ENCODE results near the gene APOA4.

Gene APOA4

DNA sequence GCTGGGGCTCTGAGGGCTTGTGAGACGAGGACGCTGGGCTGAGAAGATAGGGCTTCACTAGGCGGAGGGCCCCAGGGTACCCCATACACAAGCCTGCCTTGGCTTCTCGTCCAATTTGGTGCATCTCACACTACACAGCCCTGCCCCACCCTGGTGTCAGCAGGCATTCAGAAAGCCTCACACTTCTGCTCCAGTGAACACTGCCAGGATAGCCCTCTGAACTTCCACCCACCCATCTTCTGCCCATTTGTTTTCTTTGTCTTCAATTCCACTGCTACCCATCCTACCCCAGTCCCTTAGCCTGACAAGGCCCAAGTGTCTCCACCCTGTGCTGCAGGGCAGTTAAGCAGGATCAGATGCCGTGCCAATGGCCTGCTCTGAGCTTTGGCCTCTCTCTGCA lies 48.4 kb downstream of the APOA4 start:
- ATAC-seq = no peak

- ATAC-seq = peak in 1 of 2 donors; percentile 39
Measured at GRCh38 chr11:116773203-116774097, 49.7 kb downstream of the APOA4 start.

- peak; percentile 90 to 91 for ATAC-seq
Measured at GRCh38 chr11:116772443-116773202, 50.5 kb downstream of the APOA4 start, which contains the start of gene BUD13. BUD13 (minus strand) TSS chr11:116772987; CDS start chr11:116772964, 23 bp downstream.

DNA sequence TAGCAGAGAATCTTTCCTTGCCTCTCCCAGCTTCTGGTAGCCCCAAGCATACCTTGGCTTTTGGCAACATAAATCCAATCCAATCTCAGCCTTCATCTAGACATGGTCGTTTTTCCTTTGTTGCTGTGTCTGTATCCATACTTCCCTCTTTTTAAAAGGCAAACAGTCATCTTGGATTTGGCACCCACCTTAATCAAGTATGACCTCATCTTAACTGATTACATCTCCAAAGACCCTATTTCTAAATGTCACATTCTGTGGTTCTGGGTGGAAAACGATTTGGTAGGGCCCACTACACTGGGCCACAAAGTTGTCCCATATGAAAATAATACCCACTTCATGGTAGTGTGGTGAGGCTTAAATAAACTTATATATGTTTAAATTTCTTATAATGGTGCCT lies 51.2 kb downstream of the APOA4 start:
- no peak for ATAC-seq

All from activated CD4-positive, CD25-positive, alpha-beta regulatory T cell treated with anti-CD3 and anti-CD28 coated beads, Interleukin-2, amount 50 U/mL, for 24 hours (primary cell).